Stimulated activated naive CD4-positive, alpha-beta T cell (primary cell): ENCODE measurements around the gene DTD1.

ENCODE experiments used
- DNase-seq, 6 experiments: peaks; one replicate each; lab custom pipeline; 2025; lab: John Stamatoyannopoulos, UW

Gene DTD1

DNA sequence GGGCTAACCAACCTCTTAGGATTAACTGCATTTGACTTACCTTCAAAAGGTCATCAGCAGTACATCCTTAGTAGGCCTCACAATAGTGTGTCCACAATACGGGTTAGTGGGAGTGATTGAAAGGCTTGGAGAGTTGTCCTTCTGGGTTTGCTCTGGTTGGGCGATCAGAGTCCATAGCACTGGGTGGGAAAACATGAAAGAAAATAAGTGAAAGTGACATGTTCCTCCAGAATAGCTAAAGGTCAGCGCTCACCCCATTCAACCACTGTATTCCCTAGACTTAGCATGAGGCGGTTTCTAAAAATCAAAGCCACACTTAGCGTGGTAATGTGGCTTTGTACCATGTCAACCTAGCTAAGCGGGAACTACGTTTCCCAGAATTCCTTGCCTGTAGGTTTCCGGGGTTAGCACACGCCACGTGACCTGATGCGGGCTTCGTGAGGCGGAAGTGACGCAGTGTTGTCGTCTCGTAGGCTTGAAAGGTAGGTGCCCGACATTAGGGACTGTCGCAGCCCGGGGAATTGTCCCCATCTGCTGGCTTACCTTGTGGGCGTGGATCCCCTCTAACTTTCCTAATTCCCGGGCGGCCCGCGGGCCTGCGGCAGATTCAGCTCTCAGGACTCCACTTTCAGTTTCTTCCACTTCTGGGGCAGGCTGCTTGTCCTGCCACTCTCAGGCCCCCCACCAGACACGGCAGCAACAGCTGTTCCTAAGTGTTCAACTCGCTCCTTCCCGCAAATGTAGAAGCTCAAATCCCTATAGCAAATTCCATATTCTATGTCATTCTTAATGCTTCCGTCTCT is 206.0 kb downstream of the DTD1 start:
- peak; percentile 74 to 89 (median 87) for DNase-seq

DNA sequence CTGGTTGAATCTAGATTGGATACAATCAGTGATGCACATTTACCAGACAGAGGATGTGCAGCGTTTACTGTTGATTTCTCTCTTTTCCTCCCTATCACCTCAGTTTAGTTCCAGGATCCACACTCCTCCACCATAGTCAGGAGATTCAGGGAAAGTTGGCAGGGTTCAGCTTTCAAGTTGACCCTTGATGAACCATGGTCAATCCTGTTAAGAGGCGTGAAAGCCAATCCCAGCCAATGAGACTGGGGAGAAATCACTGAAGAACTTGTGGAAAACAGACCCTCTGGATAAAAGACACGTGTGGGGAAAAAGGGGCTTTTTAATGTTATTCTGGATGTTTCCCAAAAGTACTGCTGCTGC is 206.6 kb downstream of the DTD1 start:
- DNase-seq = no peak

DNA sequence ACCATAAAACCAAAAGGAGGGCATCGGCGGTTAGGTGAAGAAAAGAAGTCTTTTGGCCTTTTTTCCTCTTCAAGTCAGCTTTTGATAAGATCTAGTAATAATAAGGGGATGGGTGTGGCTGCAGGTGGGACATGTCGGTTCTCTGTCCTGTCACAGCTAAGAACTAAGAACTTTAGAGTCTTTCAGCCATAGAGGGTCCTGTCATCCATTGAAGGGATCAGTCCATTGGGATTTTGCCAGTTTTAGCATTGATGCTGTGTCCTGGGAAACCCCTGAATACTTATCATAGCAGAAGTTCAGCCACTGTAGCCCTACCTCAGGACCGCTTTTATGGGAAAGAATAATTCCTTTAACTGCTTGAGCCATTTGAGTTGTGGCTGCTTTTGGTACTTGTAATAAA is 207.5 kb downstream of the DTD1 start:
- DNase-seq = no peak

DNA sequence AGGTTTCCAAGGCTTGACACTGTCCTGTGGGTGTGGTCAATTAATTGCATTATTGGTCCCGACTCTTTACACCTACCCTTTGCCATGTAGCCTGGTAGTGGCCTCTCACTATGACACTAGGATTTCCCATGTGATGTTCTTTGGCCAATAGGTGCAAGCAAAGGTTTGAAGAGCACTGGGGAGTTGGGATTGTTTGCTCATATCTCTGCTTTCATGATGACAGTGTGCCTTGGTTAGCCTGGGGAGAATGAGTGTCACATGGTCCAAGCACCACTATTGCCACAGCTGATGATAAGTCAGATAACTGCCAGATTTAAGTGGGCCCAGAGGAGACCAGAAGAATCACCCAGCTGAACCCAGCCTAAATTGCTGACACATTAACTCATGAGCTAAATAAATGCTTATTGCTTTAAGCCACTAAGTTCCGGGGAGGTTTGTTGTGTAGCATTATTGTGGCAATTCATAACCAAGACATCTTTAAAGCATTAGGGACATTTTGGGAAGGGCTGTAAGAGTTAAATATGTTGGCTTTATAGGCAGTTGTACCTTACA is 208.5 kb downstream of the DTD1 start:
- no peak for DNase-seq

DNA sequence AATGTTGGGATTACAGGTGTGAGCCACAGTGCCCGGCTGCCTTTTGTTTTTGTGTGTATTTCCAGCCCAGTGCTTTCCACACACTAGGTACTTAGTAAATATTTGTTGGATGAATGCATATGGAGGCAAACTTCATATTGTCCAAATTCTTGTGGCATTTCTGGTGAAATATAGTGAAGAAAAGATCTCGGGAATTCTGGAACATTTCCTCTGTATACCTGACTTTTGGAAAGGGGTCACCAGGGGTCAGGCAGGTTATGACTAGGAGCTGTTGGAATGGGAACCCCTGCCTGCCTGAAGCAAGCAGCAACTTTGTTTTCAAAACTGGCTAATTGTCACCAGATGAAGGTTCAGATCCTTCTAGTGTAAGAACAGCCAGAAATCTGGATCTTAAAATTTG is 213.7 kb downstream of the DTD1 start:
- no peak for DNase-seq

DNA sequence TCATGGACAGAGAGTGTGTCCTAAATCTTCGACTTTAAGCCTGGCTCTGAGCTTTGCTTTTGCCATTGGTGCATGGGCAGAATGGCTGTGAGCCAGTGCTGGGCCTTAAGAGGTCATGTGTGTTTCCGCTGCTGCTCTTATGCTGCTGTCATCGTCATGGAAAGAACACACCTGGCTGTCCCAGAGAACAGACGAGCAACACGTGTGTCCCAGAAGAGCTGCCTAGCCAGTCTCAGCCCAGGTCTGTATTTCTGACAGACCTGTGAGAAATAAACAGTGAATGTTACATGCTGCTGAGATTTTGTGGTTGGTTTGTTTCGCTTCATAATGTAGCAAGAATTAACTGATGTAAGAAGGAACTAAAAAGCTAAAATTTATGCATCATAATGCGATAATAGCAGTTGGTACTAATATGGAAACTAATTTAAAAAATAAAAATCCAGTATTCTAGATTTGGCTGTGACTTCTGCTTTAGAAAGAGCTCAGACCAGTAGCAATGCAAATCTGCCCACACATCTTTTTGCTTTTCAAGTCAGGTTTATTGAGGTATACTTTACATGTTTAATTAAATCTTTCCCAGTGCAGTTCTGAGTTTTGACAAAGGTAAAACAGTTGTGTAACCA is 214.3 kb downstream of the DTD1 start:
- DNase-seq = no peak

DNA sequence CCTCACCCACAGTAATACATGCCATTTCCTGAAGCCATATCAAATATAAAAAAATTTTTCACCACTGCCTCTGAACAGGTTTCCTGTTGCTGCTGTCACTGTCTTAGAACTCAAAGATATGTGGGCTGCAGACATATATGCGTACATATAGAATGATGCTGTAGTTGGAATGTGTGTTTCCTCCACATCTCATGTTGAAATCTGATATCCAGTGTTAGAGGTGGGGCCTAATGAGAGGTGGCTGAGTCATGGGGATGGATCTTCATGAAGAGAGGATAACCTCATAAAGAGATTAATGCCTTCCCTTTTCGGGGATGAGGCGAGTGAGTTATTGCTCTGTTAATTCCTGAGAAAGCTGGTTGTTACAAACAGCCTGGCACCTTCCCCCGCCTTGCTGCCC is 218.0 kb downstream of the DTD1 start:
- DNase-seq = peak in 3 of 6 experiments; percentile 51 to 54 (median 51)

DNA sequence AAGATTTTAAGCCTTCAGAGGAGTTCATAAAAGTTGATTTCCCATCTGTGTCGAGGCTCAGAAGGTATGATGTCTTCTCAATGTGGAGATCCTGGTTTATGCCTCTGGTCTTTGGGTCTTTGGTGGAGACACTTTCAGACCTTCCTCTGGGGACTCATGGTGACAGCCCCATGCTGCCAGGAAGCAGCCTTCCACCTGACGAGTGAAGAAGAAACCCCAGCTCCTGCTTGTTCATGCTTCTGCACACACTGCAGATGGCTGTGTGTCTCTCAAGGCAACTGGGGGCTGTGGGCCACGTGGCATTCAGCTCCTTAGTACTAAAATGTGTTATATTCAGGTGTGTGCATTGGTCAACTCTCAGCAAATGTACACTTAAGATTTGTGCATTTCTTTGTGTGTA is 220.9 kb downstream of the DTD1 start:
- no peak for DNase-seq

DNA sequence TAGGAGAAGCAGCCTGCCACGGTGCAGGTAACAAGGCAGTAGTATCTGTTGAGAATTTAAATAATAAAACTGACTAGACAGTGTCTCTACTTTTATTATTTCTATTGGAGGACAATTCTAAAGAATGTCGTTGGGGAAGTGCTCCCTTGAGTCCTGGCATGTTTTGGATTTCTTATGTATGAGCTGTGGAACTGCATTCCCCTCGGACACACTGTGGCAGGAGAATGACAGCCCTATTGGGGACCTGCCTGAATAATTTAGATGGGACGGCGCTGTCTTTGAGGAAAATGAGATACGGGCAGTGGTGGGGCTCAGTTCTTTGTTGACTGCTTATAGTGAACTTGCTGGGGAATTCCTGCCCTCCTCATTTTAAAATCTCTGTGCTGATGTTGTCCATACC is 223.3 kb downstream of the DTD1 start:
- no peak for DNase-seq

DNA sequence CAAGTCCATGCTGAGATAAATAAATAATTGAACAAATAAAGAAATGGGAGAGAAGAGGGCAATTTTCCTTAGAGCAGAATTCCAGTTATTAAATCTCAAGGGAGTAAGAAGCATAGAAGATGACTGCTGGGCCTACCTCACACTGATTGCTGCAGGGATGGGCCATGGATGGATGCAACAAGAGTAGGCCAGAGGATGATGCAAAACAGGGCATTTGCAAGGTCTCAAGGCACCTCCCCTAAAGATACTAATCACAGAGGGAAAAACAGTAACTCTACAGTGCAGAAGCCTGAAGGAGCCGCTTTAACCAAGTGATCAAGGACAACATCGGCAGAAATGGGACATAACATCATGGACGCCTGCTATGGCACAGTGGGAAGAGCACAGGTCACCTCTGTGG is 224.1 kb downstream of the DTD1 start:
- no peak for DNase-seq

DNA sequence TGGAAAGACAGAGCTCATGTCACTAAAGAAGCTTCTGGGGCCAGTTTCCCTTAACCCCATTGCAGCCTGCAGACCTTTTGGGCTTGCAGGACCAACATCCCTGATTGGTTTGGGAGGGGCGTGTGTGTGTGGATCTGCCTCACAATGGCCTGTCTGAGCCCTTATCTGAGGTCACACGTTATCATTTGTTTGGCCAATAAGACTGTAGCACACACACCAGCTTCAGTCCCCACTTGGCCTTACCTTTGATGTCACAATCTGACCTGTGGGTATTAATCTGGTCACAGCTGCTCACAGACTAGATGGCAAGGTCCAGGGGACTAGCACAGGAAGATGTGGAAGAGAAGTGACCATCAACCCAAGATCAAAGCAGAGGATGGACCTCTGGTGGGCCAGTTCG is 225.6 kb downstream of the DTD1 start, which contains the start of gene SCP2D1:
Gene SCP2D1, plus strand, starts transcription at position 301 of the 400 bp plus-strand sequence. Its CDS starts 33 bp downstream, at position 334.
- no peak for DNase-seq

DNA sequence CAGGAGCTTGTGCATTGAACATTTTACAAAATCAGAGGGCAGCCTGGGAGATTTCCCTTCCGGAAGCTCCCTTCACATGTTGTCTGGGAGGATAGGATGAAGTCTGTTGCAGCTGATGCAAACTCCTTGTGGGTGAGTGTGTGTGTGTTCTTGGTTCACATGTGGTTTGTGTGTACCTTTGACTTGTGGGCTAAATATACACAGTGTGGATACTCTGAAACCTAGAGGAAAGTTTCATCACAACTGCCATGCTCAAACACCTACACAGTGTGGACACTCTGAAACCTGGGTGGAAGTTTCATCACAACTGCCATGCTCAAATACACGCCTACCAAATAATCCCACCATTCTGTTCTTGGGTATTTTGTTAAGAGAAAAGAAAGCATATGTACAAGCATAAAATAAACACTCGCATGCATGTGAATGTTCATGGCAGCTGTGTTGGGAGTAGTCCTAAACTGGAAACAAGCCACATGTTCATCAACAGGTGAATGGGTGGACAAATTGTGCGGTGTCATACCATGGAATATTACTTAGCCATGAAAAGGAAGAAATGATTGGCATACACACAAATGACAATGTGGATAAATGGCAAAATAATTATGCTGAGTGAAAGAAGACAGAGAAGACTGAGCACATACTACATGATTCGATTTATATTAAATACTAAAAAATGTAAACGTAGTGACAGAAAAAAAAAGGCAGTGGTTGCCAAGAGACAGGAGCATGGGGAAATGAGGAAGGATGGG is 227.5 kb downstream of the DTD1 start:
- DNase-seq = no peak
